ENCODE results near the gene SELENOO.
"Not testable (repeated sequence)": the region's sequence is repeated elsewhere in the genome, so short reads cannot be mapped to it uniquely, and the experiment has no call there.

SELENOO gene

GRCh38 chr22:50200461-50201190 lies at the start of gene SELENOO:
Gene SELENOO (plus strand): TSS chr22:50201011. CDS start chr22:50201037, 26 bp downstream.
- peak; percentile 85 to 87 for DNase-seq (ENCODE audit: low read depth in 2 of 2)

- no peak for DNase-seq (ENCODE audit: low read depth in 2 of 2)
These were observed 49.0 kb upstream of the SELENOO start for GRCh38 chr22:50151571-50152537.

GRCh38 chr22:50153056-50153755 lies 47.6 kb upstream of the SELENOO start:
- no peak for DNase-seq (ENCODE audit: low read depth in 2 of 2)

- no peak for DNase-seq (ENCODE audit: low read depth in 2 of 2)
These were observed 47.1 kb upstream of the SELENOO start for GRCh38 chr22:50153756-50154140.

GRCh38 chr22:50157709-50158375 lies 43.0 kb upstream of the SELENOO start:
- no peak for DNase-seq (ENCODE audit: low read depth in 2 of 2)

- DNase-seq (ENCODE audit: low read depth in 2 of 2): no peak
These were observed 39.9 kb upstream of the SELENOO start for GRCh38 chr22:50160947-50161346.

GRCh38 chr22:50161508-50162390 lies 39.1 kb upstream of the SELENOO start:
- DNase-seq (ENCODE audit: low read depth in 2 of 2): no peak

GRCh38 chr22:50162391-50162956 lies 38.3 kb upstream of the SELENOO start:
- DNase-seq (ENCODE audit: low read depth in 2 of 2): no peak

GRCh38 chr22:50165436-50166123 lies 35.2 kb upstream of the SELENOO start:
- DNase-seq (ENCODE audit: low read depth in 2 of 2): no peak

- DNase-seq (ENCODE audit: low read depth in 2 of 2): no peak
These were observed 32.9 kb upstream of the SELENOO start for GRCh38 chr22:50167689-50168489.

GRCh38 chr22:50168490-50169180 lies 32.2 kb upstream of the SELENOO start:
- DNase-seq (ENCODE audit: low read depth in 2 of 2): not testable (repeated sequence)

- DNase-seq (ENCODE audit: low read depth in 2 of 2): no peak
These were observed 31.5 kb upstream of the SELENOO start for GRCh38 chr22:50169181-50169759.

- peak in 1 of 2 donors; percentile 39 for DNase-seq (ENCODE audit: low read depth in 2 of 2)
These were observed 31.0 kb upstream of the SELENOO start for GRCh38 chr22:50169774-50170341.

GRCh38 chr22:50170453-50171318 lies 30.1 kb upstream of the SELENOO start, which contains the start of gene PANX2:
Gene PANX2 (plus strand): TSS chr22:50170731. CDS start chr22:50170731, 0 bp downstream.
- no peak for DNase-seq (ENCODE audit: low read depth in 2 of 2)

- no peak for DNase-seq (ENCODE audit: low read depth in 2 of 2)
These were observed 29.4 kb upstream of the SELENOO start for GRCh38 chr22:50171319-50171964.

- no peak for DNase-seq (ENCODE audit: low read depth in 2 of 2)
These were observed 28.8 kb upstream of the SELENOO start for GRCh38 chr22:50171965-50172421.
